Measurements from ENCODE around the gene GYS1.
A peak's percentile ranks its signal among the peaks of the same experiment; 100 is the strongest.
"Not testable (repeated sequence)": the region's sequence is repeated elsewhere in the genome, so short reads cannot be mapped to it uniquely, and the experiment has no call there.

Gene GYS1

DNA sequence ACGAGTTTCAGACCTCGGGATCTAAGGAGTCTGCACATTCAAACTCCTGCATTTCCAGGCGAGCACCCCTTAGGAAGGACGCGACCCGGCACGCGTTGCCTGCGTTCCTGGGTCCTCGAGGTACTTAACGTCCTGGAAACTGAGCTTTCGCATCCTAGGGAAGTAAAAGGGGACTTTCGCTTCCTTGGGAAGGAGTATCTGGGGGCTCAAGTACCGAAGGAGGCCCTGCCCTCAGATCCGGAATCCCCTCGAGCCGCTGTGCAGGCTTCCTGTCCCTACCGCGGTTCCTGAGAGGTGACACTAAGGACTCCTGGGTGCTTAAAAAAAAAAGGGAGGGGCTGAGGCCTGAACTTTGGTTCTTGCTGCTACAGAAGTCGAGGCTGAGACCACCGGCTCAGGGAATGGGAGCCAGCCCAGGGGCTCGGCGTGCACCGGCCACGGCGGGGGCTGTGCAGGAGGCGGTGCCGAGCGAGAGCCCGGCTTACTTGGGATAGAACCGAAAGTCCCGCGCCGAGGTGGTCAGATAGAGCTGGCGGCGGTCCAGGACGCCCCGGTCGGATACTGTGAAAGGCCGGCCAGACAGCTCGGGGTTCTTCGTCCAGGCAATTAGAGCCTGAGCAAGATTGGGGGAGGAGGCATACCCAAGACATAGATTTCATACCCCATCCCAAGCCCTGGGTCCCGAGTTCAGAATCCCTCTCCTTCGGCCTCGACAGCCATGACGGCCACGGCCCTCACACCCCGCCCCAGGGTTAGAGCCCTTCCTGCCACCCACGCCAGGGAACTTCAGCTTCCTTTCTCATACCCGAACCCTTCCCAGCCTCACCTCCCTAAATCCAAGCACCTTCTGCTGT, 25.5 kb upstream of the GYS1 start:
- H3K27ac ChIP-seq; DNase-seq (ENCODE audit: low read depth, low spot score): not testable (repeated sequence)

- DNase-seq (ENCODE audit: low read depth, low spot score) = no peak
- H3K27ac ChIP-seq = no peak overlapping the region
Measured at GRCh38 chr19:49017666-49018351, 24.7 kb upstream of the GYS1 start.

DNA sequence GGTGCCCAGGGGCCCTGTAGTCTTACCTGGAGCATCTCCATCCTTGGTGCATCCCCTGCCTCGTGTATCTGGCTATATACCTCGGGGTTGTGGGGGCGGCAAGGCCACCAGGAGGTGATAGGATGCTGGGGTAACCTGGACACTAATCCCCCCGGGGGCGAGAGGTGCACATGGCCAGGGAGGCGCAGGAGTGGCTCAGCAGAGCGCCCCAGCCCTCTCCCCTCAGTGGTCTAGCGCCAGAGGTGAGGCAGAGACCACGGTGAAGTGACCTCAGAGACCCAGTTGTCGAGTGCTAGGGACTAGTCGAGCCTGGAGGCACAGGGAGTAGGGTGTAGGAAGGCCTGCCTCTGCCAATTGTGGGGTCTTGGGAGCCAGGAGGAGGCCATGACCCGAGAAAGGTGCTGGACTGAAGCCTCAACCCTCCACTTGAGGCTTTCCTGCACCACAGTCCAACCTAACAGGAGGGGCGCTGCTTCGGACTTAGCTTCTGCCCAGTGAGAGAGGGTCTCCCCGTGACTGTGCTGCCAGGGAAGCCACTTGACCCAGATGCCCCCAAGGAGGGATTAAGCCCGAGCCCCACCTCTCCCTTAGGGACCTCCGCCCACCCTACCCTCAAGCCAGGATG, 24.0 kb upstream of the GYS1 start, which contains the start of gene LHB:
Gene LHB (minus strand): TSS at position 51 of the 625 bp plus-strand sequence. CDS start 10 bp downstream, at position 41.
- H3K27ac ChIP-seq = no peak within 1 kb of the TSS

DNA sequence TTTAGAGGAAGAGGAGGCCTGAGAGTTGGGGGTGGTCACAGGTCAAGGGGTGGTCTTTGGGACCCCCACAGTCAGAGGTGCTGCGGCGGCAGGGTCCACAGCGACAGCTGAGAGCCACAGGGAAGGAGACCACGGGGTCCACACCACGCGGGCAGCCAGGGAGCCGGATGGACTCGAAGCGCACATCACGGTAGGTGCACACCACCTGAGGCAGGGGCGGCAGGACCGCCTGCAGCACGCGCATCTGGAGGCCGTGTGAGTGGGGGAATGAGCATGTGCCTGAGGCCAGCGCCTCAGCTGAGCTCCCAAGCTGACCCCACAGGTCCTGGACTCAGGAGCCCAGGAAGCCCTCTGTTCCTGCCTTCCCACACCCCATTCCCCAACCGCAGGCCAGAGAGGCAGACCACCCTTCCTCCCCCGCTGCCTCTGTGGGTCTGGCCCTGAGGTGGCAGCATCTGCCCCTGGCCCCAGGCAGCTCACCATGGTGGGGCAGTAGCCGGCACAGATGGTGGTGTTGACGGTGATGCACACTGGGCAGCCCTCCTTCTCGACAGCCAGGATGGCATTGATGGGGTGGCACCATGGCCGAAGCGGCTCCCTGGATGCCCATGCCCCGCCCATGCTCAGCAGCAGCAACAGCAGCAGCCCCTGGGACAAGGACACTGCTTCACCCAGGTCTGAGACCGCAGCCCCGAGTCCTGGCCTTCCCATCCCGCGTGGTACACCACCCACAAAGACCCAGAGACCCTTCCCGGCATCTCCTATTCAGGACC, 23.1 kb upstream of the GYS1 start:
- no peak overlapping the region for H3K27ac ChIP-seq
- no peak for DNase-seq (ENCODE audit: low read depth, low spot score)

More for the DNA sequence above, 24.0 kb upstream of the GYS1 start, which contains the start of gene LHB:
- DNase-seq (ENCODE audit: low read depth, low spot score) = no peak

DNA sequence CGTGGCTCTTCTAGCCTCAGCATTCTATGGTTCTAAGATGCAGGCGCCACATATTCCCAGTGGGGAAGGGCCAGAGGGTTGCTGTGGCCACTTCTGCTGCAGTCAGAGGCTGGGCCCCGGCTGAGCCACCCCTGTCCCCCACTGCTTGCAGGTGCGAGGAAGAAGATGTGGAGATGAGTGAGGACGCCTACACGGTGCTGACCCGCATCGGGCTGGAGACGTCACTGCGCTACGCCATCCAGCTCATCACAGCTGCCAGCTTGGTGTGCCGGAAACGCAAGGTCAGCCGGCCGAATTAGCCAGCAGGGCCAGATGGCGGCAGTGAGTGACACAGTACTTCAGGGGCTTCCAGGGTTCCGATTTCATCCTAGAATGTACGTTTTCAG, 21.8 kb upstream of the GYS1 start:
- H3K27ac ChIP-seq = no peak overlapping the region
- no peak for DNase-seq (ENCODE audit: low read depth, low spot score)

DNA sequence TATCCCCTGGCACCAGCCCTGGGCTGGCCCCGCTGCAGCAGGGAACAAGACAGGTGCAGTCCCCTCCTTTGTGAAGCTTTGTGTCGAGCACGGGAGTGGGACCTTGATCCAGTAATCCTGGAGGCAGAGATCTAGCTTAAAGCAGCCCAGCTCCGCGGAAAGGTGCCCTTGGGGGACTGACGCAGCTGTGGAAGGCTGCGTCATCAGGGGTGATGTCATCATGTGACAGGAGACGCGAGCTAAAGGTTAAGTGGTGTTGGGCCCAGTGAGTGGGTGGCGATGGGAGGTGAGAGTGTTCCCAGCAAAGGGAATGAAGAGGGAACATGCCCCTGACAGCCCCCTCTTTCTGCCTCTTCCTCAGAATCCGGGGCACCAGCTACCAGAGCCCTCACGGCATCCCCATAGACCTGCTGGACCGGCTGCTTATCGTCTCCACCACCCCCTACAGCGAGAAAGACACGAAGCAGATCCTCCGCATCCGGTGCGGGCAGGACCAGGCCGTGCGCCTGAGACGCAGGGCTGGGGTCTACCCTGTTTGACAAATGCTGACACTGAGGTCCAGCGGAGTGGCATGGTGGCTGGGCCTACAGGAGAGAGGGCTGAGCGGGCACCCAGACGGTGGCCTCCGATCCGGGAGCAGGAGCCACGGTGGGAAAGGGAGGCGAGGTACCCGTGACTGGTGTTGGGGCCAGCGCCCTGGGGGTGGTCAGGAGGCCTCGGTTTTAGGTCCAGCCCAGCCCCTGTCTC, 21.2 kb upstream of the GYS1 start:
- no peak for DNase-seq (ENCODE audit: low read depth, low spot score)
- H3K27ac ChIP-seq = no peak overlapping the region

DNA sequence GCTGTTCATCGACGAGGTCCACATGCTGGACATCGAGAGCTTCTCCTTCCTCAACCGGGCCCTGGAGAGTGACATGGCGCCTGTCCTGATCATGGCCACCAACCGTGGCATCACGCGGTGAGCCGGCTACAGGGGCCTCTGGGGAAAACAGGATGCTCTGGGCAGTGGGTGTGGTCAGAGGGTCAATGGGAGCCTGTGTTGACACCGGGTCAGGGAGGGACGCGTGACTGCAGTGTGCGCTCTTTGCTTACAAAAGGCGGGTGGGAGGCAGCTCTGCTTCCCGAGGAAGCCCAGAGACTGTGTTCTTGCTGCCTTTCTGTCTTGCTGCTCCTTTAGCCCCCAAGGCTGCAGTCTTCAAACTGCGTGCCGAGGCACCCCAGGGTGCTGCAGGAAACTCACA, 18.1 kb upstream of the GYS1 start:
- no peak for DNase-seq (ENCODE audit: low read depth, low spot score)
- no peak overlapping the region for H3K27ac ChIP-seq

- no peak for DNase-seq (ENCODE audit: low read depth, low spot score)
- H3K27ac ChIP-seq = no peak overlapping the region
Measured at GRCh38 chr19:49010453-49010852, 17.3 kb upstream of the GYS1 start.

- DNase-seq (ENCODE audit: low read depth, low spot score) = no peak
- H3K27ac ChIP-seq = no peak overlapping the region
Measured at GRCh38 chr19:49009828-49010227, 16.7 kb upstream of the GYS1 start.

- DNase-seq (ENCODE audit: low read depth, low spot score) = no peak
- no peak overlapping the region for H3K27ac ChIP-seq
Measured at GRCh38 chr19:49006905-49007304, 13.8 kb upstream of the GYS1 start.

GRCh38 chr19:49004964-49005614, 12.0 kb upstream of the GYS1 start:
- no peak for DNase-seq (ENCODE audit: low read depth, low spot score)
- H3K27ac ChIP-seq = no peak overlapping the region

- H3K27ac ChIP-seq = no peak overlapping the region
- no peak for DNase-seq (ENCODE audit: low read depth, low spot score)
Measured at GRCh38 chr19:49004133-49004532, 11.0 kb upstream of the GYS1 start.

- no peak overlapping the region for H3K27ac ChIP-seq
- peak; percentile 10 for DNase-seq (ENCODE audit: low read depth, low spot score)
Measured at GRCh38 chr19:48999481-49000325, 6.6 kb upstream of the GYS1 start.

GRCh38 chr19:48997972-48998371, 4.9 kb upstream of the GYS1 start:
- H3K27ac ChIP-seq = no peak overlapping the region
- no peak for DNase-seq (ENCODE audit: low read depth, low spot score)

DNA sequence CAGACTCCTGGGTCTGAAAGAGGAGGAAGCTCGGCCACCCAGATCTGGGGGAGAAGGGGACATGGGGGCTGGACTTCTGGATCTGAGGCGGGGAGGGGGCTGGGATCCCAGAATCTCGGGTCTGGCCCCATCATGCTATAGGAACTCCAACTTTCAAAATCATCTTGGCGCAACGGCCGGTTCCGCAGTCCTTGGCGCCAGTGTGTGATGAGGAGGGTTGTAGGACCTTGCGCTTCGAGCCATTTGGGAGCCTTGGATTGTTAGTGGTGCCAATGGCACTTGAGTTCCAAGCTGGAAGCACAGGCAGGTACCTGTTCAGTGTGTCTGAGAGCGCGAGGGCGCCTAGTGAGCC, 902 bp upstream of the GYS1 start:
- H3K27ac ChIP-seq = peak overlapping the region; percentile 85
- no peak for DNase-seq (ENCODE audit: low read depth, low spot score)

DNA sequence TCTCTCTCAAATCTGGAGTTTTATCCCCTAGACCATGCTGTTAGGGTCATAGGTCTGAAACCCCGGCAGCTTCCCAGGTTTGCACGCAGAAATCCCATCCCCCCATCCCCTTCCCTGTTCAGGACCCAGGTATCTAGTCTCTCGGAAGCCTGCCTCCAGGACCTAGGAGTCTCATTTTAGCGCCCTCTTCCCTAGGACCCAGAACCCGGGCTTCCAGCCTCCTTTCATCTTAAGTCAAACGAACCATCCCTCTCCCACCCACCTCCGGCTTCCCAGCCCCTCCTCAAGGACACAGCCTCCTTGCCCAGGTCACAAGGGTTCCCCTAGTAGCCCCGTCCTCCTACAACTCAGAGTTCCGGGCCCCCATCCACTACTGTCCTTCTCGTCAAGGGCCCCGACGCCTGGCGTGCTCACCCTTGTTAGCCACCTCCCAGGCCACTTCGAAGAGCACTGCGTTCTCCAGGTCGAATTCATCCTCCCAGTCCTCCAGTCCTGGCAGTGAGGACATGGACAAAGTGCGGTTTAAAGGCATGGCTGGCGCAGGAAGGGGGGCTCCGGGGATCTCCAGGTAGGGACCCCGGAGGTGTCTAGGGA, 431 bp downstream of the GYS1 start:
- H3K27ac ChIP-seq = peak overlapping the region; percentile 85

GRCh38 chr19:48991873-48992580, 1.1 kb downstream of the GYS1 start:
- peak; percentile 34 for DNase-seq (ENCODE audit: low read depth, low spot score)
- H3K27ac ChIP-seq = peak overlapping the region; percentile 85

More for the DNA sequence above, 431 bp downstream of the GYS1 start:
- DNase-seq (ENCODE audit: low read depth, low spot score) = no peak
